Measurements from ENCODE around the gene KAT5. TPM values are rescaled to one million over a fixed set of nuclear protein-coding genes. Genes with fewer than 3 reads are reported as not detected.

Gene KAT5
- total RNA-seq, 1 experiment from 2014 or later: 37.6 TPM

GRCh38 chr11:65717906-65718305 lies 5.9 kb downstream of the KAT5 start:
- H3K36me3 Mint-ChIP-seq (ENCODE audit: insufficient read depth, unreplicated experiment): peaks cover 70% of the 10 kb centered on the region
- POLR2A ChIA-PET: interaction anchor here (0.9 kb wide), 1 partner anchor 176 kb away, joined by 3 read pairs; no protein-coding TSS in a partner anchor

GRCh38 chr11:65718531-65718930 lies 6.5 kb downstream of the KAT5 start:
- H3K36me3 Mint-ChIP-seq (ENCODE audit: insufficient read depth, unreplicated experiment): peaks cover 72% of the 10 kb centered on the region
- POLR2A ChIA-PET: interaction anchor here (0.8 to 3.0 kb wide), 5 partner anchors 52 to 175 kb away, joined by 3 to 19 read pairs (median 4); partner anchors contain the start of gene CFL1
- CTCF ChIA-PET: interaction anchor here (1.3 to 6.7 kb wide), 5 partner anchors 52 to 141 kb away, joined by 3 to 49 read pairs (median 9); partner anchors contain the start of gene MUS81

More at GRCh38 chr11:65717906-65718305, 5.9 kb downstream of the KAT5 start:
- DNase-seq (ENCODE audit: unreplicated experiment): no peak
- H3K4me3 Mint-ChIP-seq (ENCODE audit: unreplicated experiment): peak overlapping the region; percentile 16
- no peaks in the 10 kb centered on the region for H3K9me3 Mint-ChIP-seq (ENCODE audit: unreplicated experiment)
- BruUV-seq (replicated peaks): no TSS peak
- CTCF ChIA-PET: interaction anchor here (6.7 kb wide), 1 partner anchor 100 kb away, joined by 49 read pairs; no protein-coding TSS in a partner anchor
- intact Hi-C loops (cut with micrococcal nuclease): no loop called here
- peaks cover 10% of the 10 kb centered on the region for H3K4me1 Mint-ChIP-seq (ENCODE audit: insufficient read depth, unreplicated experiment)
- no peak for TF ChIP-seq CTCF (IDR thresholded peaks at IDR 0.05; ENCODE audit: unreplicated experiment)
- no peak overlapping the region for H3K27ac Mint-ChIP-seq (ENCODE audit: low read depth, unreplicated experiment)
- no peaks in the 10 kb centered on the region for H3K27me3 Mint-ChIP-seq (ENCODE audit: insufficient read depth, unreplicated experiment)

GRCh38 chr11:65718964-65719492 lies 7.0 kb downstream of the KAT5 start:
- peak overlapping the region; percentile 75 for H3K27ac Mint-ChIP-seq (ENCODE audit: low read depth, unreplicated experiment)
- no TSS peak for BruUV-seq (replicated peaks)

More at GRCh38 chr11:65718531-65718930, 6.5 kb downstream of the KAT5 start:
- no peak for DNase-seq (ENCODE audit: unreplicated experiment)
- Mint-ChIP-seq H3K9me3 (ENCODE audit: unreplicated experiment) (no peaks in the 10 kb centered on the region), H3K4me1 (ENCODE audit: insufficient read depth, unreplicated experiment) (peaks cover 10% of the 10 kb centered on the region), H3K27ac (ENCODE audit: low read depth, unreplicated experiment) (peak overlapping the region; percentile 75), H3K4me3 (ENCODE audit: unreplicated experiment) (peak overlapping the region; percentile 97), H3K27me3 (ENCODE audit: insufficient read depth, unreplicated experiment) (no peaks in the 10 kb centered on the region)
- TF ChIP-seq CTCF (IDR thresholded peaks at IDR 0.05; ENCODE audit: unreplicated experiment): no peak
- BruUV-seq (replicated peaks): no TSS peak
- intact Hi-C loops (cut with micrococcal nuclease): no loop called here

More at GRCh38 chr11:65718964-65719492, 7.0 kb downstream of the KAT5 start:
- no peak for TF ChIP-seq CTCF (IDR thresholded peaks at IDR 0.05; ENCODE audit: unreplicated experiment)
- peaks cover 67% of the 10 kb centered on the region for H3K36me3 Mint-ChIP-seq (ENCODE audit: insufficient read depth, unreplicated experiment)
- ChIA-PET POLR2A (interaction anchor here (0.7 to 3.0 kb wide), 13 partner anchors 26 to 1746 kb away, joined by 3 to 27 read pairs (median 5); partner anchors contain the start of genes AP5B1, CFL1 and PCNX3), CTCF (interaction anchor here (0.6 to 6.7 kb wide), 14 partner anchors 8 to 183 kb away, joined by 3 to 49 read pairs (median 4); partner anchors contain the start of genes FIBP, KAT5 and MUS81)
- H3K4me1 Mint-ChIP-seq (ENCODE audit: insufficient read depth, unreplicated experiment): peaks cover 10% of the 10 kb centered on the region
- intact Hi-C loops (cut with micrococcal nuclease): no loop called here
- H3K4me3 Mint-ChIP-seq (ENCODE audit: unreplicated experiment): peak overlapping the region; percentile 97
- no peak for DNase-seq (ENCODE audit: unreplicated experiment)
- H3K9me3 Mint-ChIP-seq (ENCODE audit: unreplicated experiment): no peaks in the 10 kb centered on the region
- no peaks in the 10 kb centered on the region for H3K27me3 Mint-ChIP-seq (ENCODE audit: insufficient read depth, unreplicated experiment)

Measured in MCF 10A (cell line).